HG02588 (cell line): ENCODE results near the gene LMO1.

ENCODE experiments used
- ATAC-seq: cut with Tn5 transposase; IDR thresholded peaks from one replicate; pipeline ENCODE4 v1.9.1; 2021; ENCODE audit warnings: mild to moderate bottlenecking, moderate library complexity; ENCODE audit not compliant: unreplicated experiment

The LMO1 gene

DNA sequence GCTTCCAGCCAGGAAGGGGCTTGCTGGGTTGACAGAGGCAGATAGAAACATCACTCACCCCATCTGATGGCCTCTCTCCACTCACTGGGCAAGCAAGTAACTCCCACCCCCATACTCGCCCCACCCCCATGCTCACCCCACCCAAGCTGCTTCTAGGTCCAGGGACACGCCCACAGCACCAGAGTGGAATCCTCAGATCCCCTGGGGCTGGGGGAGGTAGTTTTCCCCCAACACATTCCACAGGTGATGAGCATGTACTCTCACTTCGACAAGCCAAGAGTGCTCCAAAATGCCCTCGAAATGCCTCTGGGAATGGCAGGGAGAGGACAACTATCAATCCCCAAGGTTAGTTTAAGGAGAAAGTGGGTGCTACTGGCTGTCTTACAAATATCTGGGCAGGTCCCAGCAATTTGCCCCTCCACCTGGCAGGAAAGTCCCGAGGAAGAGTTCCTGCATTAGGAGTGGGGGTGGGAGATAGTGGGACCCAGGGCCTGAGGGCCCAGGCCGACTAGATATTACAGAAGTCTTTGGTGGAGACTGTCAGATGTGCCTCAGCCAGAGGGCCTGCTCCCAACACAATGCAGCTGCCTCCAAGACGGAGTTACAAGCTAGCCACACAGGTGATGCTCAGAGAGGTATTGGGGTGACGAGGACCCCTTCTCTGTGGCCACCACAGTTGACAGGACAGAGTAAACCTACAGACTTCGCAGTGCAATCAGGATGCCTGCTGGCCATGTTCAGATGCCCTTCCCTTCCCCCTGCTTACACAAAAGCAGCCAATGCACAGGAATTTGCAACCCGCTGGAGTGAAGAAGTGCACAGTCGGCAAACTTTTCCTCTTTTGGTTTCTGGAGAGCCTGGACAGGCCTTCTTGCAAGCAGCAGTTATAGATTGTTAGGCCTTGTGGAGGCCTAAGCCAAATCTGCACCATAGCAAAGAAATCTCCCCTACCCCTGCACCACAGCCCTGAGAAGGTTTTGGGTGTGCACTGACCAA is 2.9 kb upstream of the LMO1 start:
- ATAC-seq = no peak

DNA sequence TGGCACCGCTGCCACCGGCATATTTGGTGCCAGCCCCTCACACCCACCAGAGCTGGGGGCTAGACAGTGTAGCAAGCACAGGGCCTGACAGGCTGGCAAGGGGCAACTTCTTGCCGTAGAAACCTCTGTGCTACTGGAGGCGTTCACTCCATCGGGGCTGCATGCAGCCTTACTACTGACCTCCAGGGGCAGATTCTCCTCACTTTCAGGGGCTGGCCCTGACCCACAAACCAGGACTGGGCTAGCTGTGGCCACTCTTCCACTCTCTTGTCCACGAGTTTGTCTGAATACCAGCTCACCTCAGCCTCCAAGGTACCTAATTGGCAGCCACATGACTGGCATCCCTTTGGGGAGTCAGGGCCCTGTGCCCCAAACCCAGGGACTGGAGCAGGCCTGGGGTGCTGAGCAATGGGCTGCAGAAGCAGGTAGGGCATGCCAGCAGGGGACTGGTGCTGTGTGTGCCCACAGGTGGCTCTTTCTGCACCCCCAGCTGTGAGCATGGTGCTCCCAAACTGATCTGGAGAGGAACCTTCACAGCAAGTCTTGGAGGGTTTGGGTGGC is 2.1 kb upstream of the LMO1 start:
- no peak for ATAC-seq

DNA sequence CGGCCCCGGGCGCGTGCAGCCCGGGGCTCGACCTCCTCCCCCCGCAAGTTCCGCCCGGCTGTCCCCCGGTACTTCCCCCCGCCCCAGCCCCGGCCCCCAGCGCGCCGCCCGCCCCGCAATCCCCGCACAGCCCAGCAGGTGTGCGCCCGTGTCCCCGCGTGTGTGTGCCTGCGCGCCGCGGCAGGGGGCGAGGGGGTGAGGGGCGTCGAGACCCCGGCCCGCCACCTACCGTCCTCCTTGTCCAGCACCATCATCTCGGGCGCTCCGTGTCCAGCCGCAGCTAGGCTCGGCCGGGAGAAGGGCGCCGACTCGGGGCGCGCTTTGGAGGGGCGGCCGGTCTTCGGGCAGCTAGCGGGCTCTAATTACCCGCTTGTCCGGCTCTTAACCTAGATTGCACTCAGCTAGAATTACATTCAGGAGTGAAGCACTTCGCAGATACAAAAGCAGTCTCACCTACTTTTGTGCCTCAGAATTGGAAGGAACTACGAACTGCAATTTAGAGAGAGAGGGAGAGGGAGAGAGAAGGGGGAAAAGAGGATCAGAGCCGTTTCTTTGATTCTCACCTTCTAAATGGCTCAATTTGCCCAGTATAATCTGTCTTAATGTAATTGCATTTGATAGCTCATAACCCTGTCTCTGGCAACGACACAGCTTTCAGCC is 439 bp downstream of the LMO1 start:
- no peak for ATAC-seq

DNA sequence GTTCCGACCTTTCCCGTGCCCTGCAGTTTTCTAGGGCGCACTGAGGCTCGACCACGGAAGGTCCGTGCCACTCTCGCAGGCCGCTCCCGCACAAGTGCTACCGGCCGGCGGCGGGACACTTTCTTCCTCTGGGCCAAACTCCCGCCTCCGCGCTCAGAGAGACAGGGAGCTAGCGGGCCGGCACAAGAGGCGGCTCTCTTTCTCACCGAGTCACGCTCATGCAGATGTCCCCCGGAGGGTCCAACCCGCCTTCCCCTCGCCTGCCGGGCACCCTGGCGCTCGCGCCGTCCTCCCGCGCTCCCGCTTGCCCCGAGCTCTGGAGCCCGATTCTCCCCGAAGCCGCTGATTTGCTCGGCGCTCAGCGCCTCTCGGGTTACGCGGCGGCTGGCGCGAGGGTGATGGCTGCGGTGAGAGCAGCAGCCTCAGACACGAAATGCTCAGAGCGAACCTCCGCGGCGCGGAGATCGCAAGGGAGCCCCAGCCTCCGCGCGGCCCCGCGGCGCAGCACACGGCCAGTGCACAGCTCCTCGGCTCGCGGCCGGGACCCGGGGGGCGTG is 1.0 kb downstream of the LMO1 start:
- no peak for ATAC-seq

DNA sequence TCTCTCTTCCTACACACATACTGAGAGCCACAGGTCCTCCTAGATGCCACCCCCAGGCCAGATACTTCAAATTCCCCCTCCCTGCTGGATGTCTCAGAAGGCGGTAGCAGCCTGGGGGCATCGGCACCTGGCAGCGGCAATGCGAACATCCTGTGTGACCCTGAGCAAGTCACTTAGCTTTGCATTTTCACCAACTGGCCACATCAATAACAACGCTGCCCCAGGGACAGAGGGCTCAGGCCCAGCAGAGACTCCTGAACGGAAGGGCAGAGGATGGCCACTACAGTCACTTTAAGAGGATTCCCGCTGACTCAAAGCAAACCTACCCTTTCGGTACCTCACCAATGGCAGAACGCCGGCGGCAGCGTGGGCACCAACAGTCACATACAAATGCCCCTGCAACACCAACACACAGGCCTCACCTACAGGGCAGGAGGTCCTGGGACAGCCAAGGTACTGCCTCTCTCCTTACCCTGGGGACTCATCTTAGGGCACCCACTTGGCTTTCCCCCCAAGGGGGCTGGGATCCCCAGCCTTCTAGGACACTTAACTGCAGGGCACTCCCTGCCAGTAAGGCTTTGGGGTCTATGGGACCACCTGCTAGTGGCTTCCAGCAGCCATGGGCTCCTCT is 1.6 kb downstream of the LMO1 start:
- no peak for ATAC-seq

DNA sequence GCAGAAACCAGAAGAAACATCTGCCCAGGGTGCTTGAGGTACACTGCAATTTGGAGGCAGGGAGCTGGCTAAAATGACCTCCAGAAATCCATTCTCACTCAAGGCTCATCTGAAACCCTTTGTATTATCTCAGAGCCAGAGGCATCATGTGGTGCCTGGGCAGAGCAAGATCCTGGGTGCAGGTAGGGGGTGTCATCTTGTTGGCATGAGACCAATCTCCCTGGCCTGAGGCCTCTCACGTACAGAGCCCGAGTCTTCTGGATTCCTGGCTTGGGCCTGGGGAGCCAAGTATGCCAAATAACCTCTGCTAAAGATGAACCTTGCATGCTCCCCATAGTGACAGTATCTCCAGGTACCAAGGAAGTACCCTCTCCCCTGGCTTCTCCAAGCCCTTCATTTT is 2.4 kb downstream of the LMO1 start:
- ATAC-seq = no peak

DNA sequence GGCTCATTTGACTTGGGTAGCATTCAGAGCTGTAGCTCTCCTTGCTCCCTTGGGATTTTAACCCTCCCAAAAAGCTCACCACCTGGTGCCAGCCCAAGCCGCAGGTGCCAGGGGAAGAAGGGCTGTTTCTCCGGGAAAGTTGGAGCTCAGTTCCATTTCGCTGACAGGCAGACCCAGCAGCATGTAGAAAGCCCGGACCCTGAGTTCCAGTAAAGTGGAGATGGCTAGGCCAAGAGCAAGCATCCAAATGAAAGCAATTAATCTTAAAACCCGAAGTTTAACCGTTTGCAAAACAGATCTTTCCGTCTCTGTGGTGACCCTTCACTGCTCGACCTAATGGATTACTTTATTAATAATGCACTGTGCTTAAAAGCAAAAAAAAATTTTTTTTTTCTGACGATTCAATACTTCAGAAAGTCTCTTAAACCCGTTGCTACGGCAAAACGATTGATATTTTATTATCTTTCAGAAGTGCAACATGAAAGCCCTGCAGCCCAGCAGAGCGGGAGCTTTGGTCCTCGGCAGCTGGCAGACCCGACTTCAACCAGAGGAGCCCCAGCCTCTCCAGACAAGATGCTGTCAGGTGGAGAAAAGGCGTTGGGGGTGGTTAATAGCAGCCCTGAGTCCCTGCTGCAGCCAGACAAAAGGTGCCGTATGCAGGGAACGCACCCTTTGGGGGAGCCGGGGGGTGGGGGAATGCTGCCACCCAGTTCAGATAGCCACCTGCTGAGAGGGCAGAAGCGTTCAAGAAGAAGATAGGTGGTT is 3.3 kb downstream of the LMO1 start:
- ATAC-seq = no peak

DNA sequence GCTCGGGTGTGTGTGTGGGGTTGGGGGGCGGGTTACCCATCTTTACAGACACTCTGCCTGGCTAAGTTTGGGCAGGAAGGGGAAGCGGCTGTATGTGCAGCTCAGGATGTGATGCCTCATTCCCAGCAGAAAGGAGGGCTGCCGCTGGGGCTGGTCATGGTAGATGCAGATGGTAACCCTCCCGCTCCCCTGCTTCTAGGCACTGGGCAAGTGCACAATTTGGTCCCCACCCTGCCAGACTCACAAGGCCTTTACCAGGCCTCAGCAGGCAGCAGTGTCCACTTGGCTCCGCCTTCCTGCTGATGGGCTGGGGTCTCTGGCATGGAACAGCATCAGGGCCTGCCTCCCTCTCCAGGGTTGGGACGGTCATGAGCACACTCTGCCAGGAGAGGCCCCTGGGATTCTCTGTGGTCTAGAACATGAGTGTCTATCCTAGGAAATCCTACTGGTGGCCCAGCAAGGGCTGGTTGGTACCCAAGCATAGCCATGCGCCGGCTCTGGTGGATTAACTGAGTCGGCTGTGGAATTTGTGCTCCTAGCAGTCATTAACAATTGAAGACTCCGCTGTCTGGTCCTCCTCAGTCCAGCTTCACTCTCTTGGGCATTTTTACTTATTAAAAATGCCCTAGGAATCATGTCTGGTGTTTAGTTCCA is 4.2 kb downstream of the LMO1 start:
- no peak for ATAC-seq

DNA sequence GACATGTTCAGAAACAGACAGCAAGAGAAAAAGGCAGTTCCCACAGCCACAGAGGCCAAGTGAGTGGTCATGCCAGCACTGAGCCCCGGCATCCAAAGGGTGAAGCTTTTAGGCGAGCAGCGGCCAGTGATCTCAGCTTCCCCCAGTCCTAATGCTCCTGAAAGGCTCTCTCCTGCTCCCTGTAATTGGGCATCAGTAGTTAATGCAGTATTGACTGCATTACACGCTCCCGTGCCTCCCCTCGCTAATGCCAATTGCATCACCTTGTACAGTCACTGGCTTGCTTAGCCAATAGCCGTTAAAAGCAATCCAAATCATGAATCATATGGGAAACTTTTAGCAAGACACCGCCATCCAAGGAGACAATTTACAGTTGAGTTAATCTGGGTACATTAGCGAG is 4.9 kb downstream of the LMO1 start:
- ATAC-seq = no peak

DNA sequence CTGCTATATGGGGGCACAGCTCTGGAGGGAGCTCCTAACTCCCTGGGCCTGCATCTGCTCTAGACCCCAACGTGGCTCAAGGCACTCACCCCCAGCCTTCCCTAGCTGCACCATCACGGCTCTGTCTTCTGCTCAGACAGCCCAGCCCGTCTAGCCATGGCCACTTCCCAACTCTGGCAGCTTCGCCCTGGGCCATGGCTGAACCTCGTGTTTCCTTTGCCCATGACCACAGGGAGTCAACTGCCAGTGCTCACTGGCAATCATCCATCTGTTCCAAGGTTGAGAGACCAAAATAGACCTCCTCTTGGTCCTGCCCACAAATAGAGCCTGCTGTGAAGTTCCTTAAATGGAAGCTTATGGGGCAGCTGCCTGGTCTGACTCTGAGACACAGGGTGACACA is 5.4 kb downstream of the LMO1 start:
- ATAC-seq = no peak

DNA sequence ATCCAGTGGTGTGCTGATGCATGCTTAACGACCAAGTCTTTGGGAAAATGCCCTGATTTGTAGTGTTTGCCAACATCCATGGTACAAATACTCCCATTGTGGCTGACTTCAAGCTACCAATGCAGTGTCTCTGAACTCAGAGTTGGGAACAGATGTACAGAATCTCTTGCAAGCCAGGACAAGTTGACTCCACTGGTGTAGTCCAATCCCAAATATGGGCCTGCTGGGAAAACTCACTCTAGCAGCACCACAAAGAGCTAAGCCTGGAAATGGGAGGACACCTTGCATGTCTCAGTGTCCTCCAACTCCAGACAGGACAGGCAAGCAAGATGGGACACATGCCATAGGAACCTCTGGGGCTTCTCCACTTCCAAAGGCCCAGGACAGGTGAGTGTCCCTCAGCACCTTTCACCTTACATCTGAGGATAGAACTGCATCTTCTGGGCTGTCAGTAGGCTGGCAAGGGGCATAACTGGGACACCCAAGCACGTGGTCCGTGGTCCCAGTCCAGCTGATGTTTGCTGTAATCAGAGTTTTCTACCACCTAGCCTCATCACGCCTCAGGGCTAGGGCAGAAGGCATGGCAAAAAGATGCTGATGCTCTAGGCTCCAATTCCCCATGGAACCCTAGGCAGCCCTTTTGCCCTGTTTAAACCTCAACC is 6.5 kb downstream of the LMO1 start:
- no peak for ATAC-seq

DNA sequence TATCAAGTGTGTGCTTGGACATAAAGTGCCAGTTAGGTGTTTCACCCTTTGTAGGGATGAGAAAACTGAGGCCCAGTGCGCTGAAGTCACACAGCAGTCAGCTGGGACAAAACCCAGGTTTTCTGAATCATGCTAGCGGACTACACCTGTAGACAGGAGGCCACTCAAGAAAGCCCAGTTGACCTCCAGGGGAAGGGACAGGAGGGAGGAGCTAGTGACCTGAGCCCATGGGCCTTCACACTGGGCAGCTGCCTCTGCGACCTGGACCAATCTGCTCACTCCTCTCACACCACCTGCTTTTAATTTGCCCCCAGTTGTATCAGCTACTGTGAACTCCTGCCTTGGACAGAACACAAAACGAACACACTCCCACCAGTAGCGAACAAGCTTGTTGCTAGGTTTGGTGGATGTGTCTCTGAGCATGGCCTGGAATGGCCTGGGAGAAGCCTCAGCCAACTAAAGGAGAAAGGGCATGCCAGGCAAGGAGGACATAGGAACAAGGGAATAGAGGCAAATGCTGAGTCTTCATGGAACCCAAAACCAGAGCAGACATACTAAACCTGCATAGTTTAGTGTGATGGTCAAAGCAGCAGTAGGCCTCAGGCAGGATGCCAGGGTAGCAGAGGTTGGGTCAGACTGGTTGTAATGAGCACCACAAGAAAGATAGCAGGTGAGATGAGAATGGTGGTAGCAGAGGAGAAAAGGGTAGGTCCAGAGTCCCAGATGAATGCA is 7.2 kb downstream of the LMO1 start:
- ATAC-seq = no peak

DNA sequence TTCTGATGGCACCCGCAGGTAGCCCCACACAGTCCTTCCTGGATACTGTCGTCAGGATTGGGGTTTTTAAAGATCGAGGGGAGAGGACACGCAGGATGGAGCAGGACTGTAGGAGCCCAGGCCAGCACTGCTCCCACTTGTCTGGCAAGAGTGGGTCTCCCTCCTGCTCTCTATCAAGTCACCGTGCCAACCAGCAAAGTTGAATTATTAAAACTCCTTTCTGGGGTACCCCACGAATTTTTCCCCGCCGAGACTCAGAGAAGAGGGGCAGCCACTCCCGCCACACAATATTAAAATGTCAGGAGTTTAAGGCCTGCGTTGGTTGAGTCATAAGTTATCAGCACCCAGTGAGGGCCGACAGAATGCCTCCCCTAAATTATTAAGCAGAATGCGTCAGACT is 10.1 kb downstream of the LMO1 start:
- ATAC-seq = no peak

DNA sequence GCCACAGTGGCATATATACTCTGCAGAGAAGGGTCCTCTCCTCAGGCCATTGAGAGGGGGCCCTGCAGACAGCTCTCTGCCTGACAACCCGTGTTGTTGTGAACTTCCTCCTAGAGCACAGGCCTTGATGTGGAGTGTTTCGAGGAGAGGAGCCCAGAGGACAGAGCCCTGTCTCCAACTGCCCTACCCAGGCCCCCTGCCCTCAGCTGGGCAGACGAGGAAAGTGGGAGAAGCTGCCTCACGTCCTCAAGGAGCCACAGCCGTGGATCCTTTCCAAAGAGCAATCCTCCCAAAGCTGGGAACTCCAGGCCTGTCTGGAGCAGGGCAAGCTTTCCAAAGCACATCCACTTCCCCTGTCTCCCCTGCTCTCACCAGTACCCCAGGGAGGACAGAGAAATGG is 10.7 kb downstream of the LMO1 start:
- ATAC-seq = no peak

DNA sequence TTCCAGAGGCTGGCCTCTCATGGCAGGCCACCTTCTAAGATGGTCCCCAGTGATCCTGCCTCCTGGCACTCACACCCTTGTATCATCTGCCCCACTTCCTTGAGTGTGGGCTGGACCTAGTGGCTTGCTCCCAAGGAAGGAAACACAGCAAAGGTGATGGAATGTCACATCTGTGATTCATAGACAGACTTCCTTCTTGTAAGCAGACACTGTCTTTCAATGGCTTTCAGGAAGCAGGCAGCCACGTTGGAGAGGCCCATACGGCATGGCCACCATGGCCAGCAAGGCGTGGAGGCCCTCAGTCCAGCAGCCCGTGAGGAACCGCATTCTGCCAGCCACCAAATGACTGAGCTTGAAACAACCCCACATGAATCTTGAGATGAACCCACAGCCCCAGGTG is 11.3 kb downstream of the LMO1 start:
- no peak for ATAC-seq

DNA sequence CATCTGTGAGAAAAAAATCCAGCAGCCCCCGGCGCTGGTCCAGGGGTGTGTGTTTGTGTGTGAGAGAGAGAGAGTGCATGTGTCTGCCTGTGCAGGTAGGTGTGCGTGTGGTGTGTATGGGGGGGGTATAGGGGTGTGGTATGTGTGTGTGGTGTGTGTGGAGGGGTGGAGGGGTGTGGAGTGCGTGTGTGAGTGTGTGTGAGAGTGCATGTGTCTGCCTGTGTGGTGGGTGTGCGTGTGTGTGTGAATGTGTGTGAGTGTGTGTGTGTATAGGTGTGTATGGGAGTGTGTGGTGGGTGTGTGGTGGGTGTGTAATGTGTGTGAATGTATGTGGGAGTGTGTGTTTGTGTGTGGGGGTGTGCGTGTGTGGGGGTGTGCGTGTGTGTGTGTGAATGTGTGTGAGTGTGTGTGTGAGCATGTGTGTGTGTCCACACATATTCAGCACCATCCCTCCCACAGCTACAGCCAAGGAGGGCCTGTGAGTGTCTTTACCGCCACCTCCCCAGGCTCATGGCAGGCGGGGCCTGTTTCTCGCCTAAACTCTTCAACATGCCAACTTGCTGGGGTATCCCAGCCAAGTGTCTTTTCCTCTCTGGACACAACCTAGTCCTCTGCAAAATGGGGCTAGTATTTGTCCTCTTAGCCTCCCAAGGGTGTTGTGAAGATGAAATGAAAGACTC is 11.9 kb downstream of the LMO1 start:
- ATAC-seq = no peak

DNA sequence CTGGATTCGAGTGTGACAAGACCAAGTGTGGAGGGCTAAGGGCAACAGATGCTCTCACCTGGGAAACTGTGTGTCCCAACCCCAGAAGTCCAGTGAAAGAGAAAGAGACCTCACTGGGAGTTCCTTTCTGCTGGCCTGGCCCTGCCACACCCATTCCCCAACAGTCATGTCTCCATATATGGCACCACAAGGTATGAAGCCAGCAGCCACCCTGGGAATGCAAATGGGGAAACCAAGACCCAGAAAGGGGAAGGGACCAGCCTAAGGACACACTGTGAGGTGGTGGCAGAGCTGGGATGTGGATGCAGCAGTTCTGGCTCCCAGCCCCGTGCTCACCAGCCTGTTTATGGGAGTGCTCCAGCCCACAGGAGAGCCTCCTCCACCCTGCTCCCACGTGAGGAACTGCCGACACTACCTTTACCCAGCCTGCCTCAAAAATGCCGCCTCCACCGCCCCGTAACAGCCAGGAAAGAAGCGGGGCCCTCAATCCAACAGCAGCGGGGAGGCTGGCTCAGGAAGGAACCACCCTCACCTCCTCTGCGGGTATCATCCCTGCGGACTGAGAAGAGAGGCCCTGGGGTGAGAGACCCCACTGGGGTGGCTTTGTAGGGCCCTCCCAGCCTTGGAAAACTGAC is 12.6 kb downstream of the LMO1 start:
- ATAC-seq = no peak

DNA sequence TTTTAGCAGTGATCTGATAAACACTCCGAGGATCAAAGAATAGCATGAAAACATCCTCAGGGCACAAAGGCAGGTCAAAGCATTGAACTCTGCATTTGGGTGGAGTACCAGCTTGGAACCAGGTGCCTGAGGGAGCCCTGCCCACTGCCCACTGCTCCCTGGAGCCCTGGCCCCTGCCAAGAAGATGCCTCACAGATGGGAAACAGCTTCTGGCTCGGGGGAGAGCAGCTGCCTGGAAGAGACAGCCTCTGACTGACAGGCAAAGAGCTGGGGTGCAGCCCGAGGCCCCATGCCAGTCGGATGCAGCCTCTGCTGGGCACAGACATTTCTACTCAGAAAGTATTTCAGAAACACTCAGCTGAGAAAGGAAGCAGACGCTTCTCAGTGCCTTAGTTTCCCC is 13.2 kb downstream of the LMO1 start:
- ATAC-seq = no peak
